Measurements from ENCODE around the gene LCE2B.
"Not testable (repeated sequence)": the region's sequence is repeated elsewhere in the genome, so short reads cannot be mapped to it uniquely, and the experiment has no call there.

The LCE2B gene

GRCh38 chr1:152685823-152686222 is at the start of gene LCE2B:
Gene LCE2B (plus strand): TSS chr1:152686123. CDS start chr1:152686844, 721 bp downstream.
- in situ Hi-C loops (cut with MboI; ENCODE audit: low sequenced_read_pairs) = not testable (repeated sequence)

DNA sequence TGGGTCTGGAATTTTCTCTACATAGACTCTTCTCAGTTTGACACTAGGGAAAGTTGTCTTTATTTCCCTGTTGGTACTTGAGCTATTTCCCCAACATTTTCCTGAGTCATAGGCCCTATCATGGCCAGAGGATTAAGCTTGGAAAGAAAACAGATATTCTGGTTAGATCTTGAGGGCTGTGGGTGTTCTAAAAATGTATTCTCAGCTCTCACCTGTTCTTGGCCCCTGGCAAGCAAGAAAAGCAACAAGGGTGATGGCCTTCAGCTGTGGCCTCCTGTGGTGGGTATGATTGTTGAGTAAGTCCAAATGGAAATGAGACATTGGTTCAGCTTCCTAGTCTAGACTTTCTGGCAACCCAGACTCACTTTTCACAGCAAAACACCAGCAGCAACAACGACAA is 45.6 kb upstream of the LCE2B start:
- in situ Hi-C loops (cut with MboI; ENCODE audit: low sequenced_read_pairs) = no loop called here

DNA sequence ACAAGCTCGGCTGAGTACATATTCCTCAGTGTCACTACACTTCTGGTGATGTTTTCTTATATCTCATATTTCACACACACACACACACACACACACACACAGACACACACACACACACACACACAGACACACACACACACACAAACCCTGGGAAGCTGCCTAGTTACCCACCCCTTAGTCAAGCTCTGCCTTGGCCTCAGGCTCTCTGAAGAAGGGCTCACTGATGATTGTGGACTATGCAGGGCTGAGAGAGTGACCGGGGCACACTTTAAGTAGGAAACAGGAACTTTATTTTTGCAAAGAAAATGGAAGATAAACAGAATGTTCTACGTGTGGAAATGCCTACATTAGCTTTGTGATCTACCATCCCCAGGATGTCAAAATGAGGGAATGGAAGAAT is 42.0 kb upstream of the LCE2B start:
- in situ Hi-C loops (cut with MboI; ENCODE audit: low sequenced_read_pairs) = no loop called here

DNA sequence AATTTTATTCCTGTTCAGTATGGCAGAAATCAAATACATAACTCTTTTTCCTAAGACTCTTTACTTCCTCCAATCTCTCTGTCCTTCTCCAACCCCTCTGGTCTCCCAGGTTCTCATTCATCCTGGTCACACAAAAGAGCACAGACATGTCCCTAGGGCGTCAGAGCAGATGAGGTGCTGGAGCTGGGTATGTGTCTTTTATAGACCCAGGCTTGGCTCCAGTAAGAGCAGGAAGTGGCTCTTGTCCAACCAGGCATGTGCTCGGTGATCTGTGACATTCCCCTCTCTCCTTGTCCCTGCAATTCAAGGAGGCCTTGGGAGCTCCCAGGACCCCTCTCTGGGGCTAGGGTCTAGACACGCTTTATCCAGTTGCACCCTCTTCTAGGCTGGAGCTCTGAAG is 40.8 kb upstream of the LCE2B start:
- in situ Hi-C loops (cut with MboI; ENCODE audit: low sequenced_read_pairs) = no loop called here

- in situ Hi-C loops (cut with MboI; ENCODE audit: low sequenced_read_pairs) = no loop called here
Measured at GRCh38 chr1:152646656-152647055, 39.3 kb upstream of the LCE2B start.

- in situ Hi-C loops (cut with MboI; ENCODE audit: low sequenced_read_pairs) = no loop called here
Measured at GRCh38 chr1:152654110-152654509, 31.8 kb upstream of the LCE2B start.

- in situ Hi-C loops (cut with MboI; ENCODE audit: low sequenced_read_pairs) = no loop called here
Measured at GRCh38 chr1:152656459-152656858, 29.5 kb upstream of the LCE2B start.

DNA sequence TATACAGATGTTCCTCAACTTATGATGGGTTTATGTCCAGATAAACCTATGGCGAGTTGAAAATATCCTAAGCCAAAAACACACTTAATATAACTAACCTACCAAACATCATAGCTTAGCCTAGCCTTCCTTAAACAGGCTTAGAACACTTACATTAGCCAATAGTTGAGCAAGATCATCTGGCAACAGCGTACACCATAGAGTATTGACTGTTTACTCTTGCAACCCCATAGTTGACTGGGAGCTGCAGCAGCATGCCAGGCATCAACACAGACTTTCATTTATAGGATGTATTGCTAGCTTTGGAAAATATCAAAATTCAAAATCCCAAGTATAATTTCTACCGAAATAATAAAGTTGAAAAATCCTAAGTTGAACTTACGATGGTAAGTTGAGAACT is 28.2 kb upstream of the LCE2B start:
- in situ Hi-C loops (cut with MboI; ENCODE audit: low sequenced_read_pairs) = no loop called here

DNA sequence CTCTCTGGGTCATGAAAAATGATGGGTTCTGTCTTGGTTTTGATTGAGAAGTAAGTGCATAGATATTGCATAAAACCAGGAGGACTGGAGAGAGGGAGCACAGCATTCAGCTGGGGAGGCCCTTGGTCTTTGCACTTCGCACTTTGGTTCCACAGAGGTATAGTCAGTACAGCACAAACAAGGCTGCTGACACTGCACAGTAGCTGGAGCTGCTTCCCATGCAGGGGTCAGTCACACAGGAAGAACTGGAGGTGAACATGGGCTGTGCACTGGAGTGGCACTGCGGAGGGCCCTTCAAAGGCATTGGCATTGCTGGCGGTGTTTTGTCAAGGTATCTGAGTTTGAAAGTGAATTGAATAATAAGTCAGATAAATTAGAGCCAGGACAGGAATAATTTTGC is 27.3 kb upstream of the LCE2B start:
- in situ Hi-C loops (cut with MboI; ENCODE audit: low sequenced_read_pairs) = no loop called here

DNA sequence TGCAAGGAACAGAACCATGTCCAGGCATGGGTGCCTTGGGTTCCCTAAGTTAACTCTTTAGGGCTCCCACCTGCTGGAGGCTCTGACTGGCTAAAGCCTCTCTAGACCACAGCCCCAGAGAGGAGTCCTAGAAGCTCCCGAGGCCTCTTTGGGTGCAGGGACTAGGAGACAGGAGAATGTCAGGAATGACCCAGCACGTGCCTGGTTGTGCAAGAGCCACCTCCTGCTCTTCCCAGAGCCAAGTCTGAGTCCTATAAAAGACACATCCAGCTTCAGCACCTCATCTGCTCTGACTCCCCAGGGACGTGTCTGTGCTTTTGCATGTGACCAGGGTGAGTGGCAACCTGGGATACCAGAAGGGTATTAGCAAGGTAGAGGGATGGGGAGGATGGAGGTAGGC is 22.8 kb upstream of the LCE2B start, which contains the start of gene LCE2D:
Gene LCE2D (plus strand): TSS at position 283 of the 400 bp plus-strand sequence. CDS start 726 bp downstream, outside the sequence.
- in situ Hi-C loops (cut with MboI; ENCODE audit: low sequenced_read_pairs) = no loop called here

DNA sequence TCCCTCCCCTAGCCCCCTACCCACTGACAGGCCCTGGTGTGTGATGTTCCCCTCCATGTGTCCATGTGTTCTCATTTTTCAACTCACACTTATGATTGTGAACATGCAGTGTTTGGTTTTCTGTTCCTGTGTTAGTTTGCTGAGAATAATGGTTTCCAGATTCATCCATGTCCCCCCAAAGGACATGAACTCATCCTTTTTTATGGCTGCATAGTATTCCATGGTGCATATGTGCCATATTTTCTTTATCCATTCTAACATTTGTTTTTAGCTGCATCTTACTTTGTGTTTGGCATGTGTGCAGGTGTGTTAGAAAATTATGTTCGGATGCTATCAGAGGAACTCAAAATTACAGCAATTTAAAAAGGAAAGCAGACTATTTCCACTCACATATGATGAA is 19.8 kb upstream of the LCE2B start:
- in situ Hi-C loops (cut with MboI; ENCODE audit: low sequenced_read_pairs) = not testable (repeated sequence)

- in situ Hi-C loops (cut with MboI; ENCODE audit: low sequenced_read_pairs) = no loop called here
Measured at GRCh38 chr1:152667648-152668047, 18.3 kb upstream of the LCE2B start.

DNA sequence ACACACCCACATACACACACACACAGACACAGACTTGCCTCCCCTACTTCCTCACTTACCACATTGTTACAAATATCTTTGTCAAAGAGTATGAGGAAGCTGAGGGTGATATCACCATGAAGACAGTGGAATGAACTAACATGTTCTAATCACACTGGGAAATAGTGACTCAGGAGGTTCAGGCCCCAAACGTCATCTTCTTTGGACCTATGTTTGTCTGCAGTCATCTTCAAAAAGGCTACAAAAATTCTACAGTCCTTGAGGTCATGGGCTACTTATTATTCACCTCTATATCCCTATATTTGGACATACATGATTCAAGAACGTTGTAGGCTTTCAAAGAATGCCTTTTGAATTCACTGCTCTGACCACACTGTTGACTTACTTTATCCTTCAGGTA is 12.9 kb upstream of the LCE2B start:
- in situ Hi-C loops (cut with MboI; ENCODE audit: low sequenced_read_pairs) = no loop called here

- in situ Hi-C loops (cut with MboI; ENCODE audit: low sequenced_read_pairs) = not testable (repeated sequence)
Measured at GRCh38 chr1:152674983-152675382, 10.9 kb upstream of the LCE2B start, which contains the start of gene LCE2C. Gene LCE2C (plus strand): TSS chr1:152675279. CDS start chr1:152676016, 737 bp downstream.

- in situ Hi-C loops (cut with MboI; ENCODE audit: low sequenced_read_pairs) = no loop called here
Measured at GRCh38 chr1:152679459-152679858, 6.5 kb upstream of the LCE2B start.

DNA sequence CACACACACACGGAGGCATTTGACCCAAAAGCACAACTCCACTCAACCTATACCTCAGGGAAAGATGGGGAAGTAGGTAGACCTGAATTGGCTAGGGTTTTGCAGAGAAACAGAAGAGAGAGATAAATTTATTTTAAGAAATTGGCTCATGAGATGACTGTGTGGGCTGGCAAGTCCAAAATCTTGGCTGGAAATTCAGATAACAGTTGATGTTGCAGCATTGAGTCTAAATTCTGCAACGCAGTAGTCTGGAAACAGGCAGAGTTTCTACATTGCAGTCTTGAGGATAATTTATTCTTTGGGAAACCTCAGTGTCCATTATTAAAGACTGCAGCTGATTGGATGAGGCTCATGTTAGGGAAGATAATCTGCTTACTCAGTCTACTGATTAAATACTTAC is 4.3 kb upstream of the LCE2B start:
- in situ Hi-C loops (cut with MboI; ENCODE audit: low sequenced_read_pairs) = no loop called here

GRCh38 chr1:152683846-152684245 is 2.1 kb upstream of the LCE2B start:
- in situ Hi-C loops (cut with MboI; ENCODE audit: low sequenced_read_pairs) = no loop called here

GRCh38 chr1:152697701-152698600 is 12.0 kb downstream of the LCE2B start, which contains the start of gene LCE2A:
Gene LCE2A (plus strand): TSS chr1:152698345. CDS start chr1:152698902, 557 bp downstream.
- in situ Hi-C loops (cut with MboI; ENCODE audit: low sequenced_read_pairs) = no loop called here

DNA sequence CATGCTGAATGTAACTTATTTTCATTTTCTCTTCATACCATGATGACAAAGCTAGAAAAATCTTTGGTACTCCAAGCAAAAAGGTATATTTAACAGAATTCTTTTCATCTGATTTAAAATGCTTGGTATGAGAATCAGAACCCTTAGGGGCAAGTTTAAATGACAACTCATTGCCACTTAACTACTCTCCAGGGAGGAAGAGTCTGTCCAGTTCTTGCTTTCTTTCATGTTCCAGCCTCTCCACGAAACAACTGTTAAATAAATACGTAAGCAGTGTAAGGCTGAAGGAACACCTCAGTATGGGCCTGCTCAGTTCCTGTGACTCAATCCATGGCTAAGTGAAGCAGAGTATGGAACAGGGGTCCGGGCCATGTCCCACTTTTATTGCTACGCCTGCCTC is 13.8 kb downstream of the LCE2B start:
- in situ Hi-C loops (cut with MboI; ENCODE audit: low sequenced_read_pairs) = no loop called here

GRCh38 chr1:152707860-152708259 is 21.9 kb downstream of the LCE2B start, which contains the start of gene LCE4A:
Gene LCE4A (plus strand): TSS chr1:152708160. CDS start chr1:152709076, 916 bp downstream.
- in situ Hi-C loops (cut with MboI; ENCODE audit: low sequenced_read_pairs) = no loop called here

GRCh38 chr1:152718238-152718637 is 32.3 kb downstream of the LCE2B start:
- in situ Hi-C loops (cut with MboI; ENCODE audit: low sequenced_read_pairs) = no loop called here

DNA sequence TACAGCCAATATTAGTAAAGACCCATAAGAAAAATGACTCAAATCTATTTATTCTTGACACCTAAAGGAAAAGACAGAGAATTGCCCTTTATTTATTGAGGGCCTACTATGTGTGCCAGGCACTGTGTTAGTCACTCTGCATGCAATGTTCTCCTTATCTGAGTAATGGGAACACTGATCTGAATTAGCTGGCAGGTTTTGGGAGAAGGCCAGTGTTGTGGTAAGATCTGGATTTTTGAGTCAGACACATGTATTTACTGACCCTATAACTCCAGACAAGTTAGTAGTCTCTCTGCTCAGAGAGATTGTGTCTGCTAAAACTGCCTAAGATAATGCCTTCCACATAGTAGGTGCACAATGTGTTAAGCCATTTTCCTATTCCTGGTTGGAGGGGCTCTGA is 39.3 kb downstream of the LCE2B start:
- in situ Hi-C loops (cut with MboI; ENCODE audit: low sequenced_read_pairs) = no loop called here

Measured in HL-60/S4 treated with phorbol 12-myristate 13-acetate at 8.2 ng/mL for 4 days and 3 days (cell line).